Measurements from ENCODE around the gene PDZRN3. TPM values are rescaled to one million over a fixed set of nuclear protein-coding genes. Genes with fewer than 3 reads are reported as not detected.

The PDZRN3 gene
- total and polyA plus RNA-seq, 2 donors (not counting 1 experiment from before 2014, with no cell fraction given), result 14.6 to 56.3 TPM

GRCh38 chr3:73349657-73350056 is 275.1 kb downstream of the PDZRN3 start:
- TF ChIP-seq CTCF (conservative IDR thresholded peaks at IDR 0.05 in 1 of 2, IDR thresholded peaks at IDR 0.05 in 1 of 2; ENCODE audit: low read depth in 1 of 2, low read length in 2 of 2) (no peak), EZH2 (IDR thresholded peaks at IDR 0.05; ENCODE audit: low read length, missing control alignments) (no peak)
- no peaks in the 10 kb centered on the region for H3K9me3 ChIP-seq (ENCODE audit: control insufficient read depth, insufficient read depth, low read depth, low read length)

DNA sequence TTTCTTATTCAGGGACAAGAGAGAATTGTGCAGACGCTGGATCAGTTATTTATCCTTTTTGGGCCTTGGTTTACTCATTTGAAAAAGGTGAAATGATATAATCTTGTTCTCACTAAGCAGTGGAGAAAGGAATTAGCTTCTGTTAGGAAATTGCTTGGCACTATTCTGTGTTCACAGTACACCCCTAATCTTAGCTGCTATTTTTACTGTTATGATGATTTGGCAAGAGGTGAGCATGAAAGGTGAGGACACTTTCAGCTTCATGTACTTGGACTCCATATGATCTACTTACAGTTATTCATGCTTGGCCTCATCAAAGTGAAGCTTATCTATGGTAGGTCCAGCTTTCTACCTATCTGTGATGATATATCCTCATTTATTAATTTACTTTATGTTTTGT is 282.7 kb downstream of the PDZRN3 start:
- Histone ChIP-seq H3K79me2 (ENCODE audit: control insufficient read depth, insufficient read depth, low read length) (no peaks in the 10 kb centered on the region), H3K27ac (ENCODE audit: insufficient read depth, low read length) (no peak overlapping the region), H3K4me1 (ENCODE audit: control insufficient read depth, extremely low read depth, insufficient read depth, low read length) (no peaks in the 10 kb centered on the region), H3K9ac (ENCODE audit: insufficient read depth, low read length) (no peak overlapping the region), H3K27me3 (ENCODE audit: control insufficient read depth, insufficient read depth, low read length) (no peaks in the 10 kb centered on the region), H2AFZ (ENCODE audit: low read length) (no peak overlapping the region), H3K9me3 (ENCODE audit: control insufficient read depth, insufficient read depth, low read depth, low read length) (no peaks in the 10 kb centered on the region), H4K20me1 (ENCODE audit: control insufficient read depth, extremely low read depth, insufficient read depth, low read length) (no peaks in the 10 kb centered on the region), H3K4me3 (replicated peaks in 1 of 4; ENCODE audit: control extremely low read depth in 1 of 4, insufficient read depth in 1 of 4, low read depth in 3 of 4, low read length in 4 of 4) (no peak overlapping the region), H3K36me3 (ENCODE audit: control insufficient read depth, insufficient read depth, low read length) (no peaks in the 10 kb centered on the region), H3K4me2 (ENCODE audit: extremely low read depth, insufficient read depth, low read length) (no peak overlapping the region)
- no peak for TF ChIP-seq CTCF (conservative IDR thresholded peaks at IDR 0.05 in 1 of 2, IDR thresholded peaks at IDR 0.05 in 1 of 2; ENCODE audit: low read depth in 1 of 2, low read length in 2 of 2)
- TF ChIP-seq EZH2 (IDR thresholded peaks at IDR 0.05; ENCODE audit: low read length, missing control alignments), result no peak
- DNase-seq (ENCODE audit: low read depth in 2 of 2), result no peak

More at GRCh38 chr3:73349657-73350056, 275.1 kb downstream of the PDZRN3 start:
- Histone ChIP-seq H2AFZ (ENCODE audit: low read length) (no peak overlapping the region), H4K20me1 (ENCODE audit: control insufficient read depth, extremely low read depth, insufficient read depth, low read length) (no peaks in the 10 kb centered on the region), H3K9ac (ENCODE audit: insufficient read depth, low read length) (no peak overlapping the region), H3K4me3 (replicated peaks in 1 of 4; ENCODE audit: control extremely low read depth in 1 of 4, insufficient read depth in 1 of 4, low read depth in 3 of 4, low read length in 4 of 4) (no peak overlapping the region), H3K27me3 (ENCODE audit: control insufficient read depth, insufficient read depth, low read length) (peaks cover 7% of the 10 kb centered on the region), H3K4me2 (ENCODE audit: extremely low read depth, insufficient read depth, low read length) (no peak overlapping the region), H3K36me3 (ENCODE audit: control insufficient read depth, insufficient read depth, low read length) (no peaks in the 10 kb centered on the region), H3K27ac (ENCODE audit: insufficient read depth, low read length) (no peak overlapping the region), H3K4me1 (ENCODE audit: control insufficient read depth, extremely low read depth, insufficient read depth, low read length) (no peaks in the 10 kb centered on the region), H3K79me2 (ENCODE audit: control insufficient read depth, insufficient read depth, low read length) (no peaks in the 10 kb centered on the region)
- DNase-seq (ENCODE audit: low read depth in 2 of 2), result no peak

- no peaks in the 10 kb centered on the region for H3K79me2 ChIP-seq (ENCODE audit: control insufficient read depth, insufficient read depth, low read length)
- no peak overlapping the region for H3K27ac ChIP-seq (ENCODE audit: insufficient read depth, low read length)
- DNase-seq (ENCODE audit: low read depth in 2 of 2), result no peak
- no peaks in the 10 kb centered on the region for H3K27me3 ChIP-seq (ENCODE audit: control insufficient read depth, insufficient read depth, low read length)
- H3K4me1 ChIP-seq (ENCODE audit: control insufficient read depth, extremely low read depth, insufficient read depth, low read length), result no peaks in the 10 kb centered on the region
- H2AFZ ChIP-seq (ENCODE audit: low read length), result no peak overlapping the region
- H3K4me2 ChIP-seq (ENCODE audit: extremely low read depth, insufficient read depth, low read length), result no peak overlapping the region
- H4K20me1 ChIP-seq (ENCODE audit: control insufficient read depth, extremely low read depth, insufficient read depth, low read length), result no peaks in the 10 kb centered on the region
- H3K9ac ChIP-seq (ENCODE audit: insufficient read depth, low read length), result no peak overlapping the region
- H3K36me3 ChIP-seq (ENCODE audit: control insufficient read depth, insufficient read depth, low read length), result no peaks in the 10 kb centered on the region
- TF ChIP-seq CTCF (conservative IDR thresholded peaks at IDR 0.05 in 1 of 2, IDR thresholded peaks at IDR 0.05 in 1 of 2; ENCODE audit: low read depth in 1 of 2, low read length in 2 of 2) (no peak), EZH2 (IDR thresholded peaks at IDR 0.05; ENCODE audit: low read length, missing control alignments) (no peak)
- H3K4me3 ChIP-seq (replicated peaks in 1 of 4; ENCODE audit: control extremely low read depth in 1 of 4, insufficient read depth in 1 of 4, low read depth in 3 of 4, low read length in 4 of 4), result no peak overlapping the region
- H3K9me3 ChIP-seq (ENCODE audit: control insufficient read depth, insufficient read depth, low read depth, low read length), result no peaks in the 10 kb centered on the region
Measured at GRCh38 chr3:73341272-73341935, 283.3 kb downstream of the PDZRN3 start.

Data from fibroblast of lung (primary cell).